T-helper 1 cell treated with Interleukin-12 subunit alpha and Interleukin-12 subunit beta and Interleukin-4 antibody, amounts not matched to agents 30 μg/mL and 1 μg/mL, for 36 hours (primary cell): ENCODE results near the gene TMEM208.

ENCODE experiments used
- H3K27ac Mint-ChIP-seq: one replicate; pipeline ENCODE4 v1.8.0; 2021; ENCODE audit warnings: mild to moderate bottlenecking, mixed read lengths
- H3K27me3 Mint-ChIP-seq: one replicate; pipeline ENCODE4 v1.8.0; 2021; ENCODE audit warnings: low read depth, mixed read lengths
- H3K36me3 Mint-ChIP-seq: one replicate; pipeline ENCODE4 v1.8.0; 2021; ENCODE audit warnings: low read depth, mixed read lengths
- H3K4me1 Mint-ChIP-seq: one replicate; pipeline ENCODE4 v1.8.0; 2021; ENCODE audit warnings: low read depth, mixed read lengths
- H3K4me3 Mint-ChIP-seq: one replicate; pipeline ENCODE4 v1.8.0; 2021; ENCODE audit warnings: mild to moderate bottlenecking, moderate library complexity, mixed read lengths
- H3K9me3 Mint-ChIP-seq: one replicate; pipeline ENCODE4 v1.8.0; 2021; ENCODE audit warnings: mixed read lengths

TMEM208 gene

GRCh38 chr16:67226804-67227566 lies at the start of gene TMEM208:
Gene TMEM208, plus strand, starts transcription at chr16:67227130. Its CDS starts 89 bp downstream, at chr16:67227219.
- H3K36me3 Mint-ChIP-seq, result peaks cover 26% of the 10 kb centered on the region
- peak within 1 kb of the TSS; percentile 91 for H3K27ac Mint-ChIP-seq
- no peaks in the 10 kb centered on the region for H3K27me3 Mint-ChIP-seq
- H3K4me1 Mint-ChIP-seq, result peaks cover 44% of the 10 kb centered on the region
- H3K9me3 Mint-ChIP-seq, result no peaks in the 10 kb centered on the region
- H3K4me3 Mint-ChIP-seq, result peak within 1 kb of the TSS; percentile 96

GRCh38 chr16:67177743-67178699 lies 48.9 kb upstream of the TMEM208 start:
- Mint-ChIP-seq H3K27me3 (no peaks in the 10 kb centered on the region), H3K4me3 (peak overlapping the region; percentile 73), H3K9me3 (no peaks in the 10 kb centered on the region), H3K4me1 (peaks cover 43% of the 10 kb centered on the region), H3K36me3 (peaks cover 26% of the 10 kb centered on the region), H3K27ac (peak overlapping the region; percentile 71)

- Mint-ChIP-seq H3K27me3 (no peaks in the 10 kb centered on the region), H3K27ac (no peak overlapping the region), H3K9me3 (no peaks in the 10 kb centered on the region), H3K36me3 (peaks cover 18% of the 10 kb centered on the region), H3K4me3 (no peak overlapping the region), H3K4me1 (peaks cover 32% of the 10 kb centered on the region)
Observed at GRCh38 chr16:67179421-67180080, 47.4 kb upstream of the TMEM208 start.

GRCh38 chr16:67180166-67180565 lies 46.8 kb upstream of the TMEM208 start:
- peaks cover 32% of the 10 kb centered on the region for H3K4me1 Mint-ChIP-seq
- H3K27ac Mint-ChIP-seq, result no peak overlapping the region

GRCh38 chr16:67181346-67181745 lies 45.6 kb upstream of the TMEM208 start:
- Mint-ChIP-seq H3K27me3 (peaks cover 8% of the 10 kb centered on the region), H3K4me1 (peaks cover 29% of the 10 kb centered on the region), H3K36me3 (peaks cover 9% of the 10 kb centered on the region), H3K27ac (no peak overlapping the region), H3K4me3 (no peak overlapping the region), H3K9me3 (no peaks in the 10 kb centered on the region)

More at GRCh38 chr16:67180166-67180565, 46.8 kb upstream of the TMEM208 start:
- Mint-ChIP-seq H3K9me3 (no peaks in the 10 kb centered on the region), H3K27me3 (peaks cover 2% of the 10 kb centered on the region), H3K36me3 (peaks cover 18% of the 10 kb centered on the region), H3K4me3 (no peak overlapping the region)

- Mint-ChIP-seq H3K27me3 (peaks cover 8% of the 10 kb centered on the region), H3K9me3 (no peaks in the 10 kb centered on the region), H3K36me3 (peaks cover 6% of the 10 kb centered on the region), H3K4me1 (peaks cover 23% of the 10 kb centered on the region), H3K4me3 (no peak overlapping the region), H3K27ac (no peak overlapping the region)
Observed at GRCh38 chr16:67182288-67182687, 44.6 kb upstream of the TMEM208 start.

GRCh38 chr16:67183284-67183626 lies 43.7 kb upstream of the TMEM208 start:
- Mint-ChIP-seq H3K4me3 (no peak overlapping the region), H3K27me3 (peaks cover 8% of the 10 kb centered on the region), H3K9me3 (no peaks in the 10 kb centered on the region), H3K4me1 (peaks cover 17% of the 10 kb centered on the region), H3K36me3 (peaks cover 2% of the 10 kb centered on the region), H3K27ac (no peak overlapping the region)

GRCh38 chr16:67183627-67184452 lies 43.1 kb upstream of the TMEM208 start, which contains the start of gene MATCAP1:
Gene MATCAP1, minus strand, starts transcription at chr16:67183963. Its CDS starts 3,353 bp downstream, at chr16:67180610.
- Mint-ChIP-seq H3K27me3 (peaks cover 8% of the 10 kb centered on the region), H3K27ac (peak within 1 kb of the TSS; percentile 33), H3K4me1 (peaks cover 13% of the 10 kb centered on the region), H3K4me3 (peak within 1 kb of the TSS; percentile 66), H3K9me3 (no peaks in the 10 kb centered on the region), H3K36me3 (peaks cover 2% of the 10 kb centered on the region)

GRCh38 chr16:67184453-67184994 lies 42.4 kb upstream of the TMEM208 start:
- Mint-ChIP-seq H3K4me3 (peak overlapping the region; percentile 66), H3K27me3 (peaks cover 8% of the 10 kb centered on the region), H3K27ac (no peak overlapping the region), H3K36me3 (peaks cover 2% of the 10 kb centered on the region), H3K4me1 (peaks cover 8% of the 10 kb centered on the region), H3K9me3 (no peaks in the 10 kb centered on the region)

GRCh38 chr16:67184995-67185650 lies 41.8 kb upstream of the TMEM208 start:
- Mint-ChIP-seq H3K9me3 (no peaks in the 10 kb centered on the region), H3K36me3 (peaks cover 2% of the 10 kb centered on the region), H3K4me3 (peak overlapping the region; percentile 86), H3K27ac (peak overlapping the region; percentile 79), H3K4me1 (peaks cover 8% of the 10 kb centered on the region), H3K27me3 (peaks cover 8% of the 10 kb centered on the region)

- Mint-ChIP-seq H3K4me3 (peak overlapping the region; percentile 86), H3K27me3 (peaks cover 8% of the 10 kb centered on the region), H3K9me3 (no peaks in the 10 kb centered on the region), H3K27ac (no peak overlapping the region), H3K4me1 (peaks cover 8% of the 10 kb centered on the region), H3K36me3 (peaks cover 2% of the 10 kb centered on the region)
Observed at GRCh38 chr16:67185651-67186134, 41.2 kb upstream of the TMEM208 start.

GRCh38 chr16:67186550-67186950 lies 40.4 kb upstream of the TMEM208 start:
- Mint-ChIP-seq H3K36me3 (peaks cover 2% of the 10 kb centered on the region), H3K4me3 (no peak overlapping the region), H3K4me1 (peaks cover 12% of the 10 kb centered on the region), H3K27ac (no peak overlapping the region), H3K27me3 (peaks cover 8% of the 10 kb centered on the region), H3K9me3 (no peaks in the 10 kb centered on the region)
